PFSK-1 (cell line): ENCODE results near the gene LRCH1.

Experiments used
- FOXP2 ChIP-seq: optimal IDR thresholded peaks from 2 replicates; pipeline ENCODE3; 2011; ENCODE audit warnings: borderline replicate concordance, control low read depth, inconsistent platforms; ENCODE audit not compliant: insufficient read depth; ENCODE audit errors: extremely low read length, extremely low read depth
- POLR2AphosphoS5 ChIP-seq: IDR thresholded peaks from 2 replicates; pipeline ENCODE4 v1.6.1; 2012; ENCODE audit warnings: low read depth, mild to moderate bottlenecking, control low read depth, low read length, moderate library complexity
- REST ChIP-seq, 2 experiments: IDR thresholded peaks; 2 replicates each; pipeline versions ENCODE4 v1.6.1 to v1.8.0; 2011 to 2012; ENCODE audit warnings: low read depth in 2 of 2, low read length in 2 of 2, control low read depth in 1 of 2, inconsistent platforms in 1 of 2, mild to moderate bottlenecking in 1 of 2, moderate library complexity in 1 of 2; ENCODE audit not compliant: insufficient read depth in 1 of 2
- SIN3A ChIP-seq: IDR thresholded peaks from 2 replicates; pipeline ENCODE4 v1.6.1; 2012; ENCODE audit warnings: mild to moderate bottlenecking, low read length, moderate library complexity, borderline replicate concordance; ENCODE audit not compliant: insufficient read depth
- TAF1 ChIP-seq: IDR thresholded peaks from 2 replicates; pipeline ENCODE4 v1.6.1; 2012; ENCODE audit warnings: low read length, control low read depth, borderline replicate concordance; ENCODE audit not compliant: insufficient read depth

LRCH1 gene

GRCh38 chr13:46519182-46519581, 33.8 kb upstream of the LRCH1 start:
- TF ChIP-seq SIN3A = no peak
- no peak for TF ChIP-seq TAF1
- no peak for TF ChIP-seq FOXP2
- TF ChIP-seq REST (IDR thresholded peaks at IDR 0.05; ENCODE audit: insufficient read depth in 1 of 2, low read depth in 2 of 2, low read length in 2 of 2) = no peak
- TF ChIP-seq POLR2AphosphoS5 = no peak

GRCh38 chr13:46520166-46520565, 32.8 kb upstream of the LRCH1 start:
- TF ChIP-seq REST (IDR thresholded peaks at IDR 0.05; ENCODE audit: insufficient read depth in 1 of 2, low read depth in 2 of 2, low read length in 2 of 2) (no peak), SIN3A (no peak), TAF1 (no peak), FOXP2 (no peak), POLR2AphosphoS5 (no peak)

- TF ChIP-seq FOXP2 (no peak), TAF1 (no peak), POLR2AphosphoS5 (no peak), REST (IDR thresholded peaks at IDR 0.05; ENCODE audit: insufficient read depth in 1 of 2, low read depth in 2 of 2, low read length in 2 of 2) (no peak), SIN3A (no peak)
Observed at GRCh38 chr13:46521486-46521885, 31.5 kb upstream of the LRCH1 start.

GRCh38 chr13:46521921-46522747, 30.8 kb upstream of the LRCH1 start:
- TF ChIP-seq REST (IDR thresholded peaks at IDR 0.05; ENCODE audit: insufficient read depth in 1 of 2, low read depth in 2 of 2, low read length in 2 of 2) (no peak), FOXP2 (no peak), POLR2AphosphoS5 (no peak), TAF1 (no peak), SIN3A (no peak)

- TF ChIP-seq FOXP2 = no peak
Observed at GRCh38 chr13:46522748-46523030, 30.3 kb upstream of the LRCH1 start.
